Endodermal cell (in vitro differentiated cells): ENCODE measurements around the gene PCBP3. TPM values are rescaled to one million over a fixed set of nuclear protein-coding genes. Genes with fewer than 3 reads are reported as not detected.

ENCODE experiments used
- DNase-seq: peaks from one replicate; pipeline ENCODE4 v3.0.0-alpha.2; 2017
- H3K27ac ChIP-seq: 2 replicates; pipeline ENCODE4 v1.5.1; 2013; ENCODE audit warnings: mild to moderate bottlenecking, low read depth, low read length, moderate library complexity
- H3K27me3 ChIP-seq: 2 replicates; pipeline ENCODE4 v1.6.1; 2013; ENCODE audit warnings: mild to moderate bottlenecking, low read length, moderate library complexity; ENCODE audit not compliant: insufficient read depth, control insufficient read depth, poor library complexity, severe bottlenecking
- H3K36me3 ChIP-seq: 2 replicates; pipeline ENCODE4 v1.7.0; 2013; ENCODE audit warnings: mild to moderate bottlenecking, low read length, moderate library complexity; ENCODE audit not compliant: control insufficient read depth, insufficient read depth
- H3K4me1 ChIP-seq: one replicate; pipeline ENCODE4 v1.7.0; 2013; ENCODE audit warnings: low read length; ENCODE audit not compliant: control insufficient read depth, insufficient read depth
- H3K4me3 ChIP-seq: 2 replicates; pipeline ENCODE4 v1.5.1; 2013; ENCODE audit warnings: mild to moderate bottlenecking, low read length, moderate library complexity
- H3K9ac ChIP-seq: 2 replicates; pipeline ENCODE4 v1.6.1; 2013; ENCODE audit warnings: mild to moderate bottlenecking, low read length, moderate library complexity; ENCODE audit not compliant: poor library complexity, severe bottlenecking; ENCODE audit errors: extremely low read depth
- H3K9me3 ChIP-seq: 2 replicates; pipeline ENCODE4 v1.6.1; 2013; ENCODE audit warnings: mild to moderate bottlenecking, low read length, moderate library complexity; ENCODE audit not compliant: control insufficient read depth
- H3K27ac Mint-ChIP-seq: 2 replicates; pipeline ENCODE4 v1.8.0; 2020; ENCODE audit warnings: mixed read lengths
- H3K27me3 Mint-ChIP-seq: 2 replicates; pipeline ENCODE4 v1.8.0; 2021; ENCODE audit warnings: mild to moderate bottlenecking, mixed read lengths; ENCODE audit not compliant: insufficient read depth
- H3K36me3 Mint-ChIP-seq: 2 replicates; pipeline ENCODE4 v1.8.0; 2020; ENCODE audit warnings: low read depth, mixed read lengths
- H3K4me1 Mint-ChIP-seq: 2 replicates; pipeline ENCODE4 v1.8.0; 2020; ENCODE audit warnings: mixed read lengths
- H3K4me3 Mint-ChIP-seq: 2 replicates; pipeline ENCODE4 v1.8.0; 2020; ENCODE audit warnings: mild to moderate bottlenecking, moderate library complexity, mixed read lengths
- H3K9me3 Mint-ChIP-seq: 2 replicates; pipeline ENCODE4 v1.8.0; 2020; ENCODE audit warnings: mild to moderate bottlenecking, mixed read lengths
- WGBS, 2 experiments: methylation state at CpG; one replicate each; pipeline versions ENCODE4 v1.1.5 to v1.1.7; 2013; ENCODE audit warnings: missing lambda C conversion rate in 2 of 2, mixed read lengths in 1 of 2; ENCODE audit not compliant: insufficient coverage in 1 of 2, insufficient read length in 1 of 2; 5-methylcytosine and 5-hydroxymethylcytosine counted together
- total RNA-seq, 2 donors: library from RNA; stranded (reverse); fragmentation: NEBNext Ultra II Directional in 1 of 2; extraction: Animal tissue kit (Norgen Biotek cat#: 25700) in 1 of 2; gene quantifications; 2 replicates in 1 of 2; 3 replicates in 1 of 2; pipeline ENCODE4 v1.2.1, GENCODE V29; 2021
- TF ChIP-seq, protein P1 (sequence below): fragments of 200-600 bp; sonication (generic); conservative IDR thresholded peaks from 2 replicates; pipeline ENCODE4 v1.5.0; 2021; ENCODE audit warnings: antibody characterized with exemption, mild to moderate bottlenecking

PCBP3 gene
- total RNA-seq, 2 donors from 2014 or later = 2.1 to 10.6 TPM

DNA sequence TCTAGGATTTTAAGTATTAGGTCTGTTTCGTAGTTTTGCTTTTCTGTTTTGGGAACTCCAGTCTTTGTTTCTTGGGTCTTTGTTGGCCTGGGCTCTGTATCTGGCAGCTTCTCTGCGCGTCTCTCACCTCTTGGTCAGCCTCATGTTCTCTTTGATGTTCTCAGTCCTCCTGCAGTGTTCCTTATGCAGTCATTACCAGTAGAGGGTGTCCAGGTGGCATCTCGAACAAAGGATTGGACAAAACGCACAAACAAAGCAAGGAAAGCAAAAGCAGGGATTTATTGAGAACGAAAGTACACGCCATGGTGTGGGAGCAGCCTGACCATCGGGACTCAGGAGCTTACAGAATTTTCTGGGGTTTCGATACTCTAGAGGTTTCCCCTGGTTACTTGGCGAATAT lies 204.3 kb downstream of the PCBP3 start:
- H3K4me1 Mint-ChIP-seq = no peaks in the 10 kb centered on the region
- H3K4me1 ChIP-seq = no peaks in the 10 kb centered on the region
- no peak overlapping the region for H3K9ac ChIP-seq
- H3K27ac ChIP-seq = no peak overlapping the region
- 90 to 97% methylated on average over 10 of the region's 10 CpGs for WGBS, 2 experiments
- no peaks in the 10 kb centered on the region for H3K9me3 ChIP-seq
- DNase-seq = peak; percentile 17
- no peak overlapping the region for H3K4me3 Mint-ChIP-seq
- no peaks in the 10 kb centered on the region for H3K9me3 Mint-ChIP-seq
- no peaks in the 10 kb centered on the region for H3K36me3 ChIP-seq
- H3K36me3 Mint-ChIP-seq = no peaks in the 10 kb centered on the region
- H3K27ac Mint-ChIP-seq = no peak overlapping the region
- no peaks in the 10 kb centered on the region for H3K27me3 Mint-ChIP-seq
- no peak overlapping the region for H3K4me3 ChIP-seq
- TF ChIP-seq, protein P1, sequence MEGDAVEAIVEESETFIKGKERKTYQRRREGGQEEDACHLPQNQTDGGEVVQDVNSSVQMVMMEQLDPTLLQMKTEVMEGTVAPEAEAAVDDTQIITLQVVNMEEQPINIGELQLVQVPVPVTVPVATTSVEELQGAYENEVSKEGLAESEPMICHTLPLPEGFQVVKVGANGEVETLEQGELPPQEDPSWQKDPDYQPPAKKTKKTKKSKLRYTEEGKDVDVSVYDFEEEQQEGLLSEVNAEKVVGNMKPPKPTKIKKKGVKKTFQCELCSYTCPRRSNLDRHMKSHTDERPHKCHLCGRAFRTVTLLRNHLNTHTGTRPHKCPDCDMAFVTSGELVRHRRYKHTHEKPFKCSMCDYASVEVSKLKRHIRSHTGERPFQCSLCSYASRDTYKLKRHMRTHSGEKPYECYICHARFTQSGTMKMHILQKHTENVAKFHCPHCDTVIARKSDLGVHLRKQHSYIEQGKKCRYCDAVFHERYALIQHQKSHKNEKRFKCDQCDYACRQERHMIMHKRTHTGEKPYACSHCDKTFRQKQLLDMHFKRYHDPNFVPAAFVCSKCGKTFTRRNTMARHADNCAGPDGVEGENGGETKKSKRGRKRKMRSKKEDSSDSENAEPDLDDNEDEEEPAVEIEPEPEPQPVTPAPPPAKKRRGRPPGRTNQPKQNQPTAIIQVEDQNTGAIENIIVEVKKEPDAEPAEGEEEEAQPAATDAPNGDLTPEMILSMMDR = no peak
- H3K27me3 ChIP-seq = no peaks in the 10 kb centered on the region

- Histone ChIP-seq H3K9me3 (no peaks in the 10 kb centered on the region), H3K36me3 (no peaks in the 10 kb centered on the region), H3K4me3 (no peak overlapping the region), H3K9ac (no peak overlapping the region), H3K27ac (no peak overlapping the region), H3K27me3 (no peaks in the 10 kb centered on the region), H3K4me1 (no peaks in the 10 kb centered on the region)
- Mint-ChIP-seq H3K27ac (no peak overlapping the region), H3K9me3 (no peaks in the 10 kb centered on the region), H3K4me3 (no peak overlapping the region), H3K27me3 (no peaks in the 10 kb centered on the region), H3K36me3 (no peaks in the 10 kb centered on the region), H3K4me1 (no peaks in the 10 kb centered on the region)
- TF ChIP-seq, protein P1 = no peak
- no peak for DNase-seq
- 94 to 96% methylated on average over 2 of the region's 2 CpGs for WGBS, 2 experiments
Measured at GRCh38 chr21:45848331-45848730, 204.8 kb downstream of the PCBP3 start.

DNA sequence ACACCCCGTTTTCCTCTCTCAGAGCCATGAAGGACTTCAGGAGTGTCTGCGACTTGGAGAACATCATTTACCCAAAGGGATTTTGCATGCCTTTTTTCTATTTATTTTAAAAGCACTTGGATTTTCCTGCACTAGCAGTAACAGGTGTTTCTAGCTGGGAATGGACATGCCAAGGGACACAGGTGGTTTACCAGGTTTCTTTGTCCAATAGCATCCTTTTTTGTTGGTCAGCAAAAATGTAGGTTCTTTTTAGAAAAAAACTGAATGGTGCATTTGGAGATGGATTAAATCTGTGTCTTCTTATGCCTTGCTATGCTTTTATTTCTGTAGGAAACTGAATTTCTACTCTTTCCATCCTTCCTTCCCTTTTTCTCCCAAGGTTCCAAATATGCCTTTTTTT lies 205.3 kb downstream of the PCBP3 start:
- no peak overlapping the region for H3K27ac Mint-ChIP-seq

More for the DNA sequence above, 205.3 kb downstream of the PCBP3 start:
- 95 to 97% methylated on average over 2 of the region's 2 CpGs for WGBS, 2 experiments
- DNase-seq = no peak
- Mint-ChIP-seq H3K4me3 (no peak overlapping the region), H3K9me3 (no peaks in the 10 kb centered on the region), H3K27me3 (no peaks in the 10 kb centered on the region), H3K4me1 (no peaks in the 10 kb centered on the region), H3K36me3 (no peaks in the 10 kb centered on the region)
- no peak overlapping the region for H3K27ac ChIP-seq
- H3K4me3 ChIP-seq = no peak overlapping the region
- no peaks in the 10 kb centered on the region for H3K9me3 ChIP-seq
- TF ChIP-seq, protein P1 = no peak
- no peaks in the 10 kb centered on the region for H3K36me3 ChIP-seq
- H3K27me3 ChIP-seq = no peaks in the 10 kb centered on the region
- H3K9ac ChIP-seq = no peak overlapping the region
- no peaks in the 10 kb centered on the region for H3K4me1 ChIP-seq
